Measurements from ENCODE around the gene TMEM44.

TMEM44 gene, protein sequence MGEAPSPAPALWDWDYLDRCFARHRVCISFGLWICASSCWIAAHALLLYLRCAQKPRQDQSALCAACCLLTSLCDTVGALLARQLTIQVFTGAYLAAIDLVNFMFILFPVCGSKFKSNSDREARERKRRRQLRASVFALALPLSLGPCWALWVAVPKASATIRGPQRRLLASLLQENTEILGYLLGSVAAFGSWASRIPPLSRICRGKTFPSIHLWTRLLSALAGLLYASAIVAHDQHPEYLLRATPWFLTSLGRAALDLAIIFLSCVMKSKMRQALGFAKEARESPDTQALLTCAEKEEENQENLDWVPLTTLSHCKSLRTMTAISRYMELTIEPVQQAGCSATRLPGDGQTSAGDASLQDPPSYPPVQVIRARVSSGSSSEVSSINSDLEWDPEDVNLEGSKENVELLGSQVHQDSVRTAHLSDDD

DNA sequence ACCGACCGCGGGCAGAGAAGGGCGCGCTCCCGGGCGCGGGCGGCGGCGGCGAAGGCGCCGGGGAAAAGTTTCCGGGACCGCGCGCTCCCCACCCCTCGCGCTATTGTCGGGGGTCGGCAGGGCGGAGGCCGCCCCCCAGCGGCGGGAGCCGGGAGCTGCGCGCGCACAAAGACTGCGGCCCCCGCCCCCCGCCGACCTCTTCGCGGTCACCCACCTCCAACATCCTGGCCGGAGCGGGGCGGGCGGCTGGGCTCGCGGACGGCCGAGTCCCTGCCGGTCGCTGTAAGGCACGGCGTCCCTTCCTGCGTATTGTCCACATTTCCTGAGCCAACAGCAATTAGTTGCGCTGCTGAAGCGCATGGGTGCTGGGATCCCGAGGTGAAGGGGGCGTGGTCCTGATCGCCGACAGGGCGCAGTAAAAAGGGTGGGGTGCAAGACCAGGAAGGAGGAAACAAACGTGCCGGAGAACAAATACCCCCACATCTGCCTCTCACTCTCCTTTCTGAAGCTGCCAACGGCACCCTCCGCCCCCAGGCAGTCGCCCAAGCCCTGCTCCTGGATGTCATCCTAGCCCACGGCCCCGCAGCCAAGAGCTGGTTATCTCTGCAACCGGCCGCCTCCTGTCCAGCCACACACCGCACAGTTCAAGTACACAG, at the start of gene TMEM44:
TSS of gene TMEM44 (minus strand) at position 71 of the 656 bp plus-strand sequence. CDS start 204 bp downstream, outside the sequence.
- peak; percentile 69 for DNase-seq

DNA sequence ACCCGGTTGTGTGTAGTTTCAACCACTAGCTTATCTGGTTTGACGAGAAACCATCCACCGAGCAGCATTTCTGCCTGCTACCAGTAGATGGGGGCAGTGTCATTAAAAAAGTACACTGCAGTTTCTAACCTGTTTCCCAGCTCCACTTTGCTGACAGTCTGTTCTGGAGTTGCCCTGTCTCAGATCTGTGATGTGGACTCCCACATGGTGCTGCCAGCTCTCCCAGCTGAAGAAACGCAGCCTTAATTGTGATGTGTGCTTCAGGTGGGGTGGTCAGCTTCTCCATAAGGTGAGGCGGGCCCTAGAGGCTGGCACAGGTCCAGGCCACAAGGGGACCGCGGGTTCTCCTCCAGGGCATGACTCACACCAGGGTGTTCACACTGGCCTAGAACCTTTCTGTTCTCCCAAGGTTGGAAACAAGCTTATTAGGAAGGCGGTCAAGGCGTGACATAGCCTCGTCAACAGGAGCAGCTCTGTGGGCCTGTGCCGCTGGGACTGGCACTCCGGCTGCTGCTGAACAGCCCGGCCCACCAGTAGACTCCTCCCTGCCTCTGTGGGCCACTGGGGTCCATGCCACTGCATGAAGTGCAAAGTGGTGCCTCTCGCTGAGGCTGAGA, 49.6 kb upstream of the TMEM44 start:
- DNase-seq: peak; percentile 80

DNA sequence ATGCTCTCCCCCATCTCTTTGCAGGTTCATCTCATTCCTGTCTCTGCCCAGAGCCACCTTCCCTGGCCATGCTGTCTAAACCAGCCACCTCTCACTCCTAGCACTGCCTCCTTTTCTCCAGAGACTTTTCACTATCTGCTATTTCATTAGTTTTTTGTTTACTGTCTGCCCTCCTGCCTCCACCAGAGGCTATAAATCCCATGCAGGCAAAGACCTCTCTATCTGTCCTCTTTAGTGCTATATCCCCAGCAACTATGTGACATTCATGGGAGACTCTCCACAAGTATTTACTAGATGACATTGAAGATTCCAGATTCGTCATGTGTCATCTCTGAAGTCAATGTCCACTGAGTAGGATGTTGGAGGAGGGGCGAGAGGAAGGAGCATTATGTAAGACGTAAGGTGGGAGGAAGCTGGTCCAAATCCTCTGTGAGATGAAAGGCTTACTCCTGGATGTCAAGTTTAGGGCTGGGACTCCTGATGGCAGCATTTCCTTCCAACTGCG, 49.0 kb upstream of the TMEM44 start:
- no peak for DNase-seq

DNA sequence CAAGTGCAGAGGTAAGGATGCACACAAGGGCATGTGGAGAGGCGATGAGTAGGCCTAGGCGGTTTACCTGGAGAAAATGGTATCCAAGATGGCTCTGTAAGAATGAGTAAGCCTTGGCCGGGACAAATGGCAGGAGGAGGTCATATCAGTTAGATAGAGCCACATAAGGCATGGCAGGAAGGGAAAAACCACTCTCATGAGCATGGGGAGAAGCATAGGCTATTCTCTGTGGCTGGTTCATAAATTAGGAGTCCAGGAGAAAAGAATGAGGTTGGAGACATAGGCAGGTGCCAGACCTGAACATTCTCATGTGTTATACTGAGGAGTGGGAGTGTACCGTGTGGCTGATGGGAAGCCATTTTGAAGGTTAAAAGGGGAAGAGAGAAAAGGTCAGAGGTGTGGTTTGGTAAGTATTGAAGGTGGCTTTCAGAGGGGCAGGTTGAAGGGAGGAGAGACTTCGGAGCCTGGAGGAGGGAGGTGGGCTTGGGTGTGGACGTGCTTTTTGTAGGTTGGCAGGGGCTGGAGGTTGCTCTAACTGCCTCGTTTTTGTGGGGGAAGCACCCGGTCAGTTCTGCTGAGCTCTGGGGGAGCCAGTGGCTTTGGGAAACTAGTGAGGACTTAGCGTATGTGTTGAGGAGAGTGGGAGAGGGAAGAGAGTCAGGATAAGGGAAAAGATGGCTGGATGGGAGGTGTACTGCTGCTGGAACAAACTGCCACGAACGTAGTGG, 47.8 kb upstream of the TMEM44 start:
- no peak for DNase-seq

DNA sequence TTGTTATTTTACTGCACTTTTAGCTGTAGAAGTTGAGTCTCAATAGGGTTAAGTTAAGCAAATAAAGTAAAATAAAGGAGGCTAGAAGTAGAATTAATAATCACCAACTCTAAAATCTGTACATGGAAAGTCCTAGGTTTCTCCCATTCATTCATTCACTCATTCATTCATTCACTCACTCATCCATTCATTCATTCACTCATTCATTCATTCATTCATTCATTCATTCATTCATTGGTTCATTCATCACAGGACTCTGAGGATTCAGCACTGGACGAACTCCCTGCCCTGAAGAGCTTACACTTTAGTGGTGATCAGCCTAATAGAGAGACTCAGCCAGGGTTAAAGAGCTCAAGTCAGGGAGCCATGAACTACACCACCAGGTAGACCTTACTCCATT, 43.3 kb upstream of the TMEM44 start:
- no peak for DNase-seq

DNA sequence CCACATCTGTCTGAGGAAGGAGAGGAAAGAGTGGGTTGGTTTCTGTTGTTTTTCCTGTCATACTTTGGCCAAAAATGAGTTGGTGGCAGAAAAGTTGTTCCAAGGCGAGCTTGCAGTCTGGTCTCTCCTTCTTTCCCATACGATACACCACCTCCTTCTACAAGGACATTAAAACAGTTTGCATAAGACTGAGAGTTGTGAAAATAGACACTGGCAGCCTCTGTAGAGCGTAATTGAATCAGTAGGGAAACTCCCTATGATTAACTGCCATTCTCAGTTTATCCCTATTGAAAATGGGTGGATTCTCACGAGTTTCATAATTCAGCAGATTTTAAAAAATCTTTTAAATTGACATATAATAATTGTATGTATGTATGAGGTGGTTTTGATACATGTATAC, 42.5 kb upstream of the TMEM44 start:
- DNase-seq: no peak

DNA sequence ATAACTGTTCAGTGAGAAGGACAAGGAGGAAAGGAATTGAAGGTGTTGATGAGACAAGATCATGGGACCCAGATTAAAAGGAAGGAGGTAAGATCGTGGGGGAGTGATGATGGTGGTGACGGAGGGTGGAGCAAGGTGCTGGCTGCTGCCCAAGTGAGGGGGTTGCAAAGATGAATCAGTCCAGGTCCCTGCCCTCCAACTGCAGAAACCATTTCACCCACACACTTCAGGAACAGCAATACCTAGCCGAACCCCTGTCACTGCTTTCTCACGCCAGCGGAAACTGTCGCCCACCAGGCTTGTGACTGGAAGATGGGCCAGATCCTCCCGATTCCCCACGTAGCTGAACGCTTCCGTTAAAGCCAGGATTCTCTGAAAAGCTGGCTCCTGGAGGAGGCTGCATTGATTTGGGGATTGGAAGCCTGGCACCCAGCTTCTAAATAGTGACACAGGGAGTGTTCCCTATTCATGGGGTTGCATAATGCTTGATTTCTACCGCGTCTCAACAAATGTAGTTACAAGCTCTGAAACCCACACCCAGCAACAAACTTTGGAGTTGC, 41.9 kb upstream of the TMEM44 start:
- peak; percentile 84 for DNase-seq

DNA sequence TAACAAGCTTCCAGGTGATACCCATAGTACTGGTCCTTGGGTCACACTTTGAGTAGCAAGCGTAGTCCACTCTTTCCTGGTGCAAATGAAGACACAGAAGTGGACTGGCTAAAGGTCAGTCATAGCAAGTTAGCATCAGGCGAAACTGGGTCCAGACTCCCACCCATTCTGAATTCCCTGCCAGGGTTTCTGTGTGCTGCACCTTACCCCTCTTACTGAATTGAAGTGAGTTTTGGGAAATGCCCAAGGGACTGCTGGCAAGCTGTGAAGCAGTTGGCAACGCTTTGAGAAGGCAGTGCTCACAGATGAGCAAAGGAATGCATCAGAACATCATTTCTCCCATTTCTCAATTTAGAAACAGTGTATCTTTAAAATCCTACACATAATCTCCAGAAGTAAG, 40.5 kb upstream of the TMEM44 start:
- no peak for DNase-seq

DNA sequence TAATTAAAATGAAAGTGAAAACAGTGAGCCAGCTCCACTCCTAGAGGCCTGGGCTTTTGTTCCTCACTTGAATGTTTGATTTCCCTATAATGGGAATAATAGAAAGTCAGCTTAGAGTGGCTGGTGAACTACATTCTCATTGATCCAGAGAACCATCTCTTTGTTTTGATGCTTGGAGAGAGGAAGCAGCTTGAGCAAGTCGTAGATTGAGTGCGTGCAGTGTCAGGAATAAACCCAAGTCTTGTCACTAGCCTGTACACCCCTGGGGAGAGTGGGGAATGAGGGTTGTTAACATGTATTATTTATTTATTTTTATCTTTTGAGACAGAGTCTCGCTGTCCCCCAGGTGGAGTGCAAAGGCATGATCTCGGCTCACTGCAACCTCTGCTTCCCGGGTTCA, 39.7 kb upstream of the TMEM44 start:
- no peak for DNase-seq

DNA sequence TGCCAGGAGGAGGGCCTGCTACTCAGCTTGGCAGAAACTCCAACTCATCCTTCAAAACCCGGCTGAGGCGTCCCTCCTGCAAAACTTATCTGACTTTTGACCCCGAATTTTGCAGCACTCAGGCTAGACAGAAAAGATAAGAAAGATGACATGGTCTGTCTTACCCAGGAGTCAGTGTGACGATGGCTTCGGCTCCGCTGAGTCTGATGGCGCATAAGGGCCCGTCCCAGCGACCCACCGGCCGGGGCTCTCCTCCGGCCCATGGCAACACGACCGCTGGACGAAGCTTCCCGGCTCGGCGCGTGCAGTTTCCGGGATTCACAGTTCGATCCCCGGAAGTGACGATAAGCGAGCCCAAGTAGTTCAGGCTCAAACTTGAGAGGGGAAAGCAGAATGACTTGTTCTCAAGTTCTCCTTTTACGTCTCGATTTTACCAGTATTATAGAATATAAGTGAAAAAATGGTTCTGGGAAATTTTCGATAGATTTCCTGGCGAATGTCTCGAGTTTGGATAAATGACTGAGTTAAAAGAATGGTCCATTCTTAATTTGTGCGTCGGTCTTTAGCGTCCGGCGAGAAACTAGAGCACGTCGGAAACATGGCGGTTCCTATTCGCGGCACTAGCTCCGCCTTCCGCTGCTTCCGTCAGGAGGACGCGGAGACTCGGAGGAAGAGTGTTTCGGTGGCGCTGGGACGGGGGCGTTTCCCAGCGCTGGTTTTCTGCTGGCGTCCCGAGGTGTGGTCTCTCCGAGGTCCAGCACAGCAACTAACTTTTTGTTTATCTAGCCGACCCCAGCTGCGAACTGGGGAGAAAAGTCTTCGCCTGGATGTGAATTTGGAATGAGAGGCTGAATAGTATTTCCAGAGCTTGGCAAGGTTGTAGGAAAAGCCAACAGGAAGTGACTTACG, 38.9 kb upstream of the TMEM44 start, which contains the start of gene LSG1:
TSS of gene LSG1 (minus strand) at position 292 of the 909 bp plus-strand sequence. CDS start at position 263, 29 bp downstream.
- peak; percentile 93 for DNase-seq

DNA sequence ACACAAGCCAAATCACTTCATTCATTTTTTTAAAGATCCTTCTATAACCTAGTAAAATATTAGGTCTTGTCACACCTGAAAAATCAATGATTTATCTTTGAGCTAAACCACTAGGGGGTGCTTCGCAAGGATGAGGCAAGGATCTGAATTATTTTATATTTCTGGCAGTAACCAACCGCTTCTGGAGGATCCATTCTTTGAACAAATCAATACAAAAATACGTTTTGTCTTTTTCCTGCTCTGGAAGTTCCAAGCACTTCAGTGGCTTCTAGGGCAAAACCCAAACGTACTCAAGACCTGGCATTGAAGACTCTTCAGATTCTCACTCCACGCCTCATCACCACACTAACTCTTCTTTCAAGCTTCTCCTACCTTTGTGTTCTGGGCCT, 38.3 kb upstream of the TMEM44 start:
- no peak for DNase-seq

DNA sequence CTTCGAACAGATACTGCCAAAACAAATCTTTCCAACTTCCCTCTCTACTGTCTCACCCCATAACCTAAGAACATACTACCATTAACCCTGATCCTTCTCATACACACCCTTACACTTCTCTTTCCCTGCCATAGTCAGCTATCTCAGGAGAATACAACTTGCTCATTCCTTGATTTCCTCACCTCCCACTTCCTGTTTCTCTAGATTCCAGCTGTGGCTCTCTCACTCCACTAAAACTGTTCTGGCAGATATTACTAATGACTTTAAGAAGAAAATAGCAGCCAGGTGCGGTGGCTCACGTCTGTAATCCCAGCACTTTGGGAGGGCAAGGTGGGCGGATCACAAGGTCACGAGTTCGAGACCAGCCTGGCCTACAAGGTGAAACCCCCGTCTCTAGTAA, 34.1 kb upstream of the TMEM44 start:
- no peak for DNase-seq

DNA sequence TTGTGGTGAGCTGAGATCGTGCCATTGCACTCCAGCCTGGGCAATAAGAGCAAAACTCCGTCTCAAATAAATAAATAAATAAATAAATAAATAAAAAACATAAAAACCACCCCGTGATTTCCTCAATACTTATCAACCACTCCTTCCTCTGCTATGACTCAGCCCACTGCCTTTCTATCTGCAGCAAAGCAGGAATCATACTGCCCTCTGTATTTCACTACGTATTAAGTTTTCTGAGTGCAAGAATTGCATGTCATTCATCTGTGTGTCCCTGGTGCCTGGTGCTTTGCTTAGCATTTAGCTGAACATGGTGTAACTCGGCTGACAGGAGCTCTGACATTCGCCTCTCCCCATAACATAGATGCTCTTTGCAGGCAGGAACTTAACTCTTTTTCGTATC, 31.6 kb upstream of the TMEM44 start:
- no peak for DNase-seq

DNA sequence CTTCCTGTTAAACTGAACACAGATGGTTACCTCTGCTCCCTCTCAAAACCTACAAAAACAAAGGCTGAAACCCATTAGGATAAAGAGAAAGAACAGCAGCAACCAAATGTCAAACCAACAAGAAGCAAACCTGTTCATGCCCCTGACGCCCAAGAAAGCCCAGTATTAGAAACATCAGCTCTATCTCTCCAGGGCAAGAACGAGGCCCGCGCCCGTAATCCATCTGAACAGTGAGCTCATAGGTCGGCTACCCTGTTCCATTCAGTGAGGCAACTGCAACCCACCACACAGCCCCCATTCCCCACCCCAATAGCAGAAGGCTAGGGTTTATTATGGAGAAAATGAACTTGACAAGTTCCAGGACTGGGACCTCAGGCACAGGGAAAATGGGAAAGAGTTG, 28.7 kb upstream of the TMEM44 start:
- DNase-seq: no peak

DNA sequence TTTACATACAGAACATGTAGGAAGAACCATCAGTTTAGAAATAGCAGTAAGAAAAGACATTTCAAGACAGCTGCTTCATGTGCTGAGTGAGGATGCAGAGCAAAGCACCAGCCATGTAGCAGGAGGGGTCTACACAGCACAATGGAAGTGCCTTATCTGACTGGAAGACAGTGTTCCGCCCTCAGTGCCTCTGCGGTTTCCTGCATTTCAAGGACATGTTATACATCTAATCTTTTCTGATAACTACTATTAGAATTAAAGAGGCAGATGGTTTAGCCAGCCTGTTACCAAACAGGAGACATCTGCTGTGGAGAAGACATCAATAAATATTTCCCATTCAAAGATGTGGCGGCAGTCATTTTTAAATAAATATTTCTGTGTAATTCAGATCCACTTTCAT, 28.2 kb upstream of the TMEM44 start:
- no peak for DNase-seq

DNA sequence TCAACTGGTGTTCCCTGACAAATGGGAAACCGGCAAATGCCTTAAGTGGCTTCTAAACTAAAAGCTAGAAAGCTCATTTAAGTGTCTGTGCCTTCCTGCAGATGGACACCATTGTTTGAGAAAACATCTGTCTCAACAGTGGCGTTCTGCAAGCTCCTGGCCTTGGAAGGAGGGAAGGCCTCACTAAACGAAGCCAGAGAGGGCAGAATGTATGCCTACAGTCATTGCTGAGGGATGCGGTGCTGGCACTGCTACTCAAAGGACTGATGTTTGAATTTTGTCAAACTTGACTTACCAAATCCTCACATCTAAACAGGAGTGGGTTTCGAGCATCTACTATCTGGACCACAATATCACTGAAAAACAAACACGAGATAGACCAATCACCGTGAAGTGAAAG, 26.6 kb upstream of the TMEM44 start:
- DNase-seq: no peak

DNA sequence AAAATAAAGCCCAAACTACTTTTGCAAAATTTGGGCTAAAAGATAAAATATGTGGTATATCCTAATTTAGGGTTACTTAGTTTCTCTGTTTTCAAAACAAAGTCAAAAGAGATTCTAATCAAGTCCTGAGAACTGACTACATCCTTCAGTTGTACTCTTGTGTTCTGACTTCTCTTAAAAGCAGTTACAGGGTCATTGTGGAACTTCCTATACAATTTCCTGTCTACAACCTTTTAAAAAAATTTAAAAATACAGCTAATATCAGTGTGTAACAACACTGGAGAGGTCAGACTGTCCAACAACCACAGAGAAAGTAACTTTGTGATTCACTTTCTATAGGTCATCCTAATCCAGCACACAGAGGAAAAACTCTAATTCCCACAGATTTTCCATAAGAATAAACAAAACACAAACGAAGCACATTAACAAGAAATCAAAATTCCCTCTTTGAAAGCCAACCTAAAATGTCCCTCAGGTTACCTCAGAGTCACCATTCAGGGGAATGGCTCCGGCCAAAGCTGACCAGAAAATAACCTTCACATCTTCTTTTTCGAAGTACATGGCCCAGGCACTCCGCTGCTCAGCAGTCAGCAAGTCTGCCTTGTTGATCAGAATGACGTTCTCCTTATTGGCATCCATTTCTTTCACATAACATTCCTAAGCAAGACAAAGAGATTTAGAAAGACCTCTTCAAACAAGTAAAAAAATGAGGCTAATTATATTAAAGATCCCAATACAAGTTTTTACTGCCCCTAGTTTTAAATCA, 25.4 kb upstream of the TMEM44 start:
- no peak for DNase-seq

DNA sequence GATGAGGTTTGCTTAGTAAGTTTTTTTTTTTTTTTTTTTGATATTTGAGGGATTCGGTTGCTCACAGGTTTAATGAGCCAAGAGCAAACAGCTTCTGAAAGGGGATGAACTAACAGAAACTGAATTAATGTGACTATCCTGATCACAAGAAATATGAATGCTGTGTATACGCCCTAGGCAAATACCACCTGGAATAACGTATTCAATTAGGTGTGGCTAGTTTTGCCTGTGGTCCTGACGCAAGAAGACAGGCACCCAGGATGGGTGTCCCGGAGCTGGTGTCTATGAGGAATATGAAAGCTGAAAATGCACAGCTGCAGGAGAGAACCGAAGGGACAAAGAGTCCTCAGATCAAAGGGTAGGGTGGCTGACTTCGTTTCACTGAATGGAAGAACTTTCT, 24.2 kb upstream of the TMEM44 start:
- no peak for DNase-seq

DNA sequence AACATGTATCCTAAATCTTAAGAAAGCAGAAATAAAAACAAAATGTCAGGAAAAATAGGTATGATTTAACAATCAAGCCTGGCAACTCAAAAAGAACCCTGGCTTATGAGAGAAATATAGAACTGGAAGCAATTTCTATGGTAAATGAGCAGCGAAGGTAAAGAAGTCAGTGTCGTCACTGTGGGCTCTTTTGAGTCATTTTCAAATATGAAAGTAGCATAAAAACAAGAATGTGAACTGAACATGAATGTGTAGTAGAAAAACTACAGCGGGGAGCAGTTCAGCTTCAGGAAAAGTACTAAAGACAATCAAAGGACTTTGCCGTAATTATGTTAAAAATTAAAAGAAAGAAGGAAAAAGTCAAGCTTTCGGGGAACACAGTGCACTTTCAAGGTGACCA, 21.2 kb upstream of the TMEM44 start:
- DNase-seq: no peak

DNA sequence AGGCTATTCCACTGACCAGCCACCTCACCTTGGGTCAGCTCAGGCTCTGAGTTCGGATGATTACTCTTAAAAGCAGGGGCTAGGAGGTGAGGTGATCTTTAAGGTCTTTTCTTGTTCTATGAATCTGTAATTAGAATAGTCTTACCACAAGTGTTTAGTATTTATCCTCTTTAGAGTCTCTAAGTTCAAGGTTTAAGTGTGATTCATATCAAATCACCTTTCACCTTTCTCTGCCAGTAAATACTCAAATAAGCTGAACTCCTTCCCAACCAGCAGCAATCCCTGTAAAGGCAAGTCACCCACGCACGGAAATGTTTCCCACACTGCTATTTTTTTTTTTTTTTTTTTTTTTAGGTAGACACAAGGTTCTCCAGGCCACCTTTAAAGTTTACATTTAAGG, 14.5 kb upstream of the TMEM44 start:
- no peak for DNase-seq

DNA sequence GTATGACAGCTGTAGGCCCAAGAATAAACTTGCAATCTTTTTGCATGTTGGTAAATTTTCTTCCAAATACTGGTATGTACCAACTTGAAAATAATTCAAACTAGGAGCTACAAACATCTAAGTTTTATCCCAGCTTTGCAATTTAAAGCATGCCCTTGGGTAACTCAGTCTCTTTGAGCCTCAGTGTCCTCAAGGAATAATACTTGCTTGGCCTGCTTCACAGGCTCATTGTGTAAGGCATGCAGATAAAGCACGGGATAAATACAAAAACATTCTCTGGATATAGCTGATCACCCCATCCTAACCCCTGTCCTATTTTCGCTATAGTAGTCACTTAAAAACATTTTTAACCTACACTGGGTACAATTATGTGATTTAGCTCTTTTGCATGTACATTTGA, 9.6 kb upstream of the TMEM44 start:
- no peak for DNase-seq

Measured in activated CD4-positive, alpha-beta T cell treated with anti-CD3 and anti-CD28 coated beads for 48 hours (primary cell).